ENCODE data around the gene GGPS1.

GRCh38 chr1:235351898-235352297 is 23.5 kb downstream of the GGPS1 start:
- no peak for TF ChIP-seq ESRRA (CRISPR knock-in tag; IDR thresholded peaks at IDR 0.05; ENCODE audit: borderline replicate concordance)
- TF ChIP-seq PRDM15 (CRISPR knock-in tag; IDR thresholded peaks at IDR 0.05), result no peak
